ENCODE data around the gene AREG.

Gene AREG

DNA sequence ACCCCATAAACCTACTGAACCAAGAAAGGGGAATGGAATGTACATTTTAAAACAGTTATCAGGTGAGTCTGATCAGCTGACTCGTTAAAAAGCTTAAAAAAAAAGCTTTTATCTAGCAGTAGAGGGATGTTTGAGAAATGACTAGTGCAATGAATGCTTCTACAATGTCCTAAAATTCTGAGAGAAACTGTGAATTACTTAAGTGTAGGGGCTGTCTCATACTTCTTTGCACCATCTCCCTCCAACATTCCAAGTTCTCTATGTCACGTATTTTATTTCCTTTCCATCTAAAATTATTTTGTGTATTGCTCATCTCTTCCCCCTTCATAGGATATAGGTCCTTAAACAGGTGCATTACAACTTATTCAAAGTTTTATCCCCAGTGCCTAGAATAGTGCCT, 11.9 kb upstream of the AREG start:
- DNase-seq, result no peak

DNA sequence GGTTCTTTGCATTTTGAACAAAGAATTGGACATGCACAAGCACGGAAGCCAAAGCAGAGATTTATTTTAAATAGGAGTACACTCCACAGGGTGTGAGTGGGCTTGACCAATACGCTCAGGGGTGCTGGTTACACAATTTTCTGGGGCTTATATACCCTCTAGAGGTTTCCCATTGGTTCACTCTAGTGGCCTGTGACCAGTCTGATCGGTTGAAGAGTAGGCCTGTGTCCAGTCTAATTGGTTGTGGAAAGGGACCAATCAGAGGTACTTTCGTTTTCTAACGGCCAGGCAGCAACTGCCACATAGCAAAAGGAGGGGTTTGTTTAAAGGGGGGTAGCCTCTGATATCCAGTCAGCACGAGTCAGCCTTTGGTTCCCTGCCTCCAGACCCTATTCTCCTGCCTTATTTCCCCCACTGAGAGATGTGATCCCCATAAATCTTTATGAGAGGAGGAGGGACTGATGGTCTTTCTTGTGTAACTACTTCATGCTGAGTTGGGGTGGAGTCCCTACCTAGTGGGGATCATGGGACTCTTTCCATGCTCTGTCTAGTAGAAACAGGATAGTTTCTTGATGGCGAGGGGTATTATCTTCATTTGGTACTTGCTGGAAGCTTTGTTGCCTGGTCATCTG, 11.3 kb upstream of the AREG start:
- no peak for DNase-seq

DNA sequence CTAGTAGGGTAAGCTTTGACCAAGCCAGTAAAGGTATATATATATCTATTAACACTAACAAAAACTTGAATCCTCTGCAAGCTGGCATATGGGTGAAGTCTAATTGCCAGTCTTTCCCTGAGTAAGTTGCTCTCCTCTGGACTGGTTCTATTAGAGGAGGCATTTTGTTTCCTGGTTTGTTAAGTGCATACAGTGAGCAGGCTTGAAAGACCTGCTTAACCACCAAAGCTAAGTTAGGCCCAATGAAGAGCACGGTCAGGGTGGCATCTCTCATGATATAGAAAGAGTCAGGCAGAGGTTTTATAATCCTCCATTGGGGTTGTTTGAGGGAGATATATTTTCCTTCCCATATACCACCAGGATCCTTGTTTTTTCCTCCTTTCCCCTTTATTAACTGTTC, 9.6 kb upstream of the AREG start:
- DNase-seq, result no peak

DNA sequence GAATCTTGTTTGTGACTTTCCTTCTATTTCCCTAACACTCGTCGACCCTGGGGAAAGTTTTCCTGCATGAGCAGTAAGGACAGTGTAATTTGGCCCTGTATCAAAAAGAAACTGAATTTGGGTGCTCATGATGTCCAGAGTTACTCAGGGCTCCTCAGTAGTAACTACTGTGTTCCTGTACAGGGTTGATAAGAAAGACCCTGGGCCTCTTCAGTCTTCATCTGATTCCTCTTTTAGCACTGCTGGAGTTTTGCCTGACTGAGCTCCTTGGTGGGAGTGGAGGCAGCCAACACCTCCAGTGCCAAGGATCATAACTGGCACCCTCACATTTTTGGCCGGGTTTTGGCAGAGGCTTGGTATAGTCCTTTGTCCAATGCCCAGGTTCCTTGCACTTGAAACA, 7.1 kb upstream of the AREG start:
- no peak for DNase-seq

GRCh38 chr4:74438661-74439060, 6.3 kb upstream of the AREG start:
- DNase-seq, result no peak

DNA sequence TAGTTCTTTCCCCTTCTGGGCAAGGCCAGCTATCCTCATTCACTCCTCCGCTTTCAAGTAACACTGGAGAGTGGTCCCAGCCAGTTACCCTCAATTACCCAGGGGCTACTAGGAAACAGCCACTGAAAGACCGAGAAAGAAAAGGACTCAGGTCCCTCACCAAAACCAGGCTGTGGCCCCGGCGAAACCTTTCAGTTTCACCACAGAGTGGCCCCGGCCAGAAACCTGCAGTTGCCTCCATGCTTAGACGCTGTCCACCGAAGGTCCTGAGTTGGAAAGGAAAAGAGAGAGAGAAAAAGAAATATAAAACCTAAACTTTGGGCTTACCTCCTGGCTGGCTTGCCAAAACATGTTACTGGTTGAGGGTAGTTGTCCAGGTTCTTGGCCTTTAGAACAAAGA, 5.0 kb upstream of the AREG start:
- no peak for DNase-seq

DNA sequence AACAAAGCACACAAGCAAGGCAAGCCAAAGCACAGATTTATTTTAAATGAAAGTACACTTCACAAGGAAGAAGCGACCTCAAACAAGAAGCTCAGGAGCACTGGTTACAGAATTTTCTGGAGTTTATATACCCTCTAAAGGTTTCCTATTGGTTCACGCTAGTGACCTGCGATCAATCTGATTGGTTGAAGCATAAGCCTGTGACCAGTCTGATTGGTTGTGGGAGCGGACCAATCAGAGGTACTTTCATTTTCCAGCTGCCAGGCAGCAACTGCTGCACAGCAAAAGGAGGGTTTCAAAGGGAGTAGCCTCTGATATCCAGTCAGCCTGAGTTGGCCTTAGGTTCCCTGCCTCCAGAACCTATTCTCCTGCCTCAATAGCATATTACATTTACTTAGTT, 4.6 kb upstream of the AREG start:
- no peak for DNase-seq

DNA sequence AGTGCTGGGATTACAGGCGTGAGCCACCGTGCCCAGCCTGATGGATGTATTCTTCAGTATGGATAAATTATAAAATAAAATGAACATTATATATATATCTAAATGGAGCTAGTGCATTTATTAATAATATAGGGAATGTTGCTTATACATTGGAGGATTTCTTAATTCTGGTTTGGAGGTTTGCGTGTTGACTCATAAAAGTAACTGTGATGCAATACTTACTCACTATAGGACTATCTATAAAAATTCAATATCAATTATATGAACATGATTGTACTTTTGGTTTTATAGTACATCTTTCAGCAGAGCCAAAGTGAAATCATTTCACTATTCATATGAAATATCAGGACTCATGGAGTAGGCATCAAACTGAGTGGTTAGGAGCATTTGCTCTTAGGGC, 3.2 kb upstream of the AREG start:
- DNase-seq, result no peak

- no peak for DNase-seq
These were observed 1.4 kb downstream of the AREG start for GRCh38 chr4:74446193-74446868.

GRCh38 chr4:74446896-74447295, 2.0 kb downstream of the AREG start:
- no peak for DNase-seq

- no peak for DNase-seq
These were observed 2.8 kb downstream of the AREG start for GRCh38 chr4:74447636-74448233.

- no peak for DNase-seq
These were observed 4.8 kb downstream of the AREG start for GRCh38 chr4:74449571-74450297.

- no peak for DNase-seq
These were observed 5.4 kb downstream of the AREG start for GRCh38 chr4:74450298-74450683.

- DNase-seq, result no peak
These were observed 6.3 kb downstream of the AREG start for GRCh38 chr4:74451214-74451661.

GRCh38 chr4:74453037-74453635, 8.2 kb downstream of the AREG start:
- no peak for DNase-seq

GRCh38 chr4:74453829-74454742, 9.2 kb downstream of the AREG start:
- DNase-seq, result no peak

DNA sequence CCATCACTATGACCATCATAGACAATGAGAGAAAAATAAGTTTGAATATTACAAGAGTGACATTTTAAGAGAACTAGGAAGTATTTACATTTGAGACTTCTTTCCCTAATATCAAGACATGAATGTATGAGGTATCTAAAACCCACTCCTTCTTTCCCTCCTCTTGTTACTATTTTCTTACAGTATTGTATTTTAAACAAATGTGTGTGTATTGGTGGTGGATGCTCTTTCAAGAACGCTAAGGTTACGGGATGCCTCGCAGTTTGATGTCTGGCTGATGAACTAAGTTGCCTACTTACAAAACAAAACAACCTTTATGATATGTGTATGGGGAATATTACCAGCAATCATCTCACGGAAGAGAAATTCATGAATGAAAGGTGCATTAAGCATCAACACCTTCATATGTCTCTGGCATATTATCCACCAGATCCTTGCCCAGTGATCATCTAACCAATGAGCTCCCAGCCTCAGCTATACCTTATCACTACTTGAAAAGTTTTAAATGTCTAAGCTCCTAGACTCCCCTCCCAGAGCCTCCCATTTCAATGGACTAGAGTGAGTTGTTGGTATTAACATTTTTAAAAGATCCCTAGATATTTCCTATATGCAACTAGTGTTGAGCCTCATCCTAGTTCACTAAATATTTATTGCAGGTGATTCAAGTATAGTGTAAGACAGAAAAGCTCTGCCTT, 10.6 kb downstream of the AREG start:
- DNase-seq, result no peak

- no peak for DNase-seq
These were observed 11.3 kb downstream of the AREG start for GRCh38 chr4:74456056-74456744.

GRCh38 chr4:74456849-74457395, 12.0 kb downstream of the AREG start:
- DNase-seq, result no peak

- DNase-seq, result no peak
These were observed 15.9 kb downstream of the AREG start for GRCh38 chr4:74460833-74461232.

GRCh38 chr4:74463123-74463522, 18.2 kb downstream of the AREG start:
- DNase-seq, result no peak

Measured in NCI-H774 (cell line).